Sciatic nerve (tissue), 2 donors: Measurements from ENCODE around the gene MGAT3. TPM values are rescaled to one million over a fixed set of nuclear protein-coding genes. Genes with fewer than 3 reads are reported as not detected.

ENCODE experiments used
- ATAC-seq: fragments of 200-7000 bp; cut with Tn5 transposase; one replicate; pipeline ENCODE4 v1.9.1; 2020; ENCODE audit warnings: mild to moderate bottlenecking, moderate library complexity
- DNase-seq: peaks from one replicate; pipeline ENCODE4 v3.0.0-alpha.2; 2020; ENCODE audit warnings: low spot score
- intact Hi-C: fragments of 100-400 bp; cut with DNase I; formaldehyde crosslinking; loops from one replicate; pipeline ENCODE4 v1.14.2; 2022
- total RNA-seq: library from RNA; stranded (reverse); fragmentation: NEBNext Ultra II Directional; extraction: Animal tissue kit (Norgen Biotek cat#: 25700); gene quantifications from one replicate; pipeline ENCODE4 v1.2.1, GENCODE V29; 2021
- donor health status: DM: no; HTN: no; CAD: no.
- donor health status: DM: no; HTN: no; CAD: no.

Gene MGAT3
- total RNA-seq, 1 donor from 2014 or later = 56.5 TPM

- no peak for ATAC-seq
- intact Hi-C loops = no loop called here
- no peak for DNase-seq
Measured at GRCh38 chr22:39482768-39483167, 26.0 kb downstream of the MGAT3 start.

- intact Hi-C loops = no loop called here
- no peak for DNase-seq
- peak; percentile 68 for ATAC-seq
Measured at GRCh38 chr22:39486951-39487825, 30.4 kb downstream of the MGAT3 start.

GRCh38 chr22:39487826-39488520, 31.2 kb downstream of the MGAT3 start:
- no peak for DNase-seq
- intact Hi-C loops = no loop called here
- no peak for ATAC-seq

GRCh38 chr22:39488563-39489083, 31.8 kb downstream of the MGAT3 start:
- intact Hi-C loops = no loop called here
- no peak for DNase-seq
- ATAC-seq = no peak

GRCh38 chr22:39489094-39490068, 32.6 kb downstream of the MGAT3 start:
- DNase-seq (no peak), ATAC-seq (no peak)
- intact Hi-C loops = no loop called here

GRCh38 chr22:39490135-39490798, 33.5 kb downstream of the MGAT3 start:
- intact Hi-C loops = no loop called here
- peak; percentile 85 for DNase-seq
- ATAC-seq = peak; percentile 90

GRCh38 chr22:39490966-39491680, 34.3 kb downstream of the MGAT3 start:
- ATAC-seq (no peak), DNase-seq (no peak)
- intact Hi-C loops = no loop called here

GRCh38 chr22:39491696-39492095, 34.9 kb downstream of the MGAT3 start:
- ATAC-seq = no peak
- DNase-seq = no peak
- intact Hi-C loops = no loop called here

GRCh38 chr22:39492186-39492585, 35.4 kb downstream of the MGAT3 start:
- DNase-seq = no peak
- intact Hi-C loops = no loop called here
- ATAC-seq = no peak

GRCh38 chr22:39493759-39494158, 36.9 kb downstream of the MGAT3 start:
- ATAC-seq = no peak
- DNase-seq = no peak
- intact Hi-C loops = no loop called here

GRCh38 chr22:39494471-39495120, 37.8 kb downstream of the MGAT3 start:
- ATAC-seq (no peak), DNase-seq (no peak)
- intact Hi-C loops = no loop called here

- intact Hi-C loops = no loop called here
- no peak for DNase-seq
- ATAC-seq = peak; percentile 70
Measured at GRCh38 chr22:39496131-39496838, 39.5 kb downstream of the MGAT3 start.

- no peak for DNase-seq
- intact Hi-C loops = no loop called here
- no peak for ATAC-seq
Measured at GRCh38 chr22:39497429-39497828, 40.6 kb downstream of the MGAT3 start.

- DNase-seq (no peak), ATAC-seq (no peak)
- intact Hi-C loops = no loop called here
Measured at GRCh38 chr22:39498368-39498767, 41.6 kb downstream of the MGAT3 start.

GRCh38 chr22:39498802-39499201, 42.0 kb downstream of the MGAT3 start:
- no peak for DNase-seq
- ATAC-seq = no peak
- intact Hi-C loops = no loop called here

- no peak for DNase-seq
- intact Hi-C loops = no loop called here
- no peak for ATAC-seq
Measured at GRCh38 chr22:39500101-39500500, 43.3 kb downstream of the MGAT3 start.

GRCh38 chr22:39501644-39502108, 44.9 kb downstream of the MGAT3 start:
- intact Hi-C loops = no loop called here
- ATAC-seq = no peak
- no peak for DNase-seq
